Erythroblast (primary cell): Measurements from ENCODE around the gene TBX4.

Source experiments
- GATA1 ChIP-seq: IDR thresholded peaks from 2 replicates; pipeline ENCODE4 v1.6.1; 2011; ENCODE audit warnings: low read depth, mild to moderate bottlenecking, control low read depth, low read length, moderate library complexity
- POLR2A ChIP-seq: IDR thresholded peaks from 2 replicates; pipeline ENCODE4 v1.6.1; 2011; ENCODE audit warnings: mild to moderate bottlenecking, low read length

- no peak for TF ChIP-seq POLR2A
- TF ChIP-seq GATA1: no peak
Observed at GRCh38 chr17:61404913-61405685, 47.1 kb upstream of the TBX4 start.
